Testis (tissue), 3 donors: ENCODE measurements around the gene OTUB1. TPM values are rescaled to one million over a fixed set of nuclear protein-coding genes. Genes with fewer than 3 reads are reported as not detected.

Experiments
- DNase-seq: peaks from one replicate; pipeline ENCODE4 v3.0.0-alpha.2; 2019
- H3K27ac ChIP-seq, 2 donors: fragments of 200-600 bp; sonication (generic); one replicate each; pipeline ENCODE4 v1.5.1; 2019
- H3K27me3 ChIP-seq: fragments of 200-600 bp; sonication (generic); one replicate; pipeline ENCODE4 v1.5.1; 2019
- H3K36me3 ChIP-seq: fragments of 200-600 bp; sonication (generic); one replicate; pipeline ENCODE4 v1.5.1; 2017; ENCODE audit warnings: low read depth; ENCODE audit errors: missing control alignments
- H3K4me1 ChIP-seq: fragments of 200-600 bp; sonication (generic); one replicate; pipeline ENCODE4 v1.5.1; 2019
- H3K4me3 ChIP-seq, 2 donors: fragments of 200-600 bp; sonication (generic); one replicate each; pipeline ENCODE4 v1.5.1; 2017 to 2019
- H3K9me3 ChIP-seq: fragments of 200-600 bp; sonication (generic); one replicate; pipeline ENCODE4 v1.5.1; 2017
- CTCF ChIP-seq, 3 experiments: fragments of 450-650 bp in 2 of 3; fragments of 200-600 bp in 1 of 3; sonication (generic) in 1 of 3; IDR thresholded peaks; one replicate each; pipeline ENCODE4 v1.5.1; 2016 to 2019; ENCODE audit warnings: antibody characterized with exemption in 3 of 3, mild to moderate bottlenecking in 2 of 3, moderate library complexity in 1 of 3
- POLR2A ChIP-seq: fragments of 450-650 bp; IDR thresholded peaks from one replicate; pipeline ENCODE4 v1.6.1; 2017; ENCODE audit warnings: antibody characterized with exemption, mild to moderate bottlenecking, moderate library complexity
- WGBS, 2 donors: methylation state at CpG; one replicate each; pipeline ENCODE4 v1.1.5; 2018; 5-methylcytosine and 5-hydroxymethylcytosine counted together
- intact Hi-C: fragments of 100-400 bp; cut with DNase I; formaldehyde crosslinking; loops from one replicate; pipeline ENCODE4 v1.15.1; 2023; ENCODE audit warnings: low total_unique reads
- polyA plus RNA-seq: library from polyadenylated mRNA; stranded (reverse); fragments of 350-450 nt; fragmentation: Illumina TruSeq; extraction: RNeasy Lipid Tissue Mini Kit (QIAGEN cat#74804); gene quantifications from one replicate; pipeline ENCODE4 v1.2.3, GENCODE V29; 2014; ENCODE audit warnings: low read depth, low replicate concordance; ENCODE audit not compliant: insufficient read depth
- total RNA-seq, 2 donors: library from RNA; depleted of rRNA; stranded (reverse); fragments of >200 nt; gene quantifications; one replicate each; pipeline ENCODE4 v1.2.3, GENCODE V29; 2016

The OTUB1 gene
- total and polyA plus RNA-seq, 3 donors from 2014 or later: 115 to 145 (median 121) TPM

- Histone ChIP-seq H3K27me3 (no peaks in the 10 kb centered on the region), H3K4me1 (peaks cover 5% of the 10 kb centered on the region), H3K9me3 (no peaks in the 10 kb centered on the region), H3K27ac (no peak overlapping the region), H3K4me3 (peak overlapping the region; percentile 43 to 61), H3K36me3 (no peaks in the 10 kb centered on the region)
- WGBS, 2 donors: 2% methylated on average over 61 of the region's 85 CpGs; no CpG with 5 or more reads in 1 of the 2 donors
- intact Hi-C loops: no loop called here
- no peak for TF ChIP-seq CTCF (IDR thresholded peaks at IDR 0.05)
- TF ChIP-seq POLR2A: no peak
- DNase-seq: no peak
These were observed 50.1 kb downstream of the OTUB1 start for GRCh38 chr11:64036087-64037026.

DNA sequence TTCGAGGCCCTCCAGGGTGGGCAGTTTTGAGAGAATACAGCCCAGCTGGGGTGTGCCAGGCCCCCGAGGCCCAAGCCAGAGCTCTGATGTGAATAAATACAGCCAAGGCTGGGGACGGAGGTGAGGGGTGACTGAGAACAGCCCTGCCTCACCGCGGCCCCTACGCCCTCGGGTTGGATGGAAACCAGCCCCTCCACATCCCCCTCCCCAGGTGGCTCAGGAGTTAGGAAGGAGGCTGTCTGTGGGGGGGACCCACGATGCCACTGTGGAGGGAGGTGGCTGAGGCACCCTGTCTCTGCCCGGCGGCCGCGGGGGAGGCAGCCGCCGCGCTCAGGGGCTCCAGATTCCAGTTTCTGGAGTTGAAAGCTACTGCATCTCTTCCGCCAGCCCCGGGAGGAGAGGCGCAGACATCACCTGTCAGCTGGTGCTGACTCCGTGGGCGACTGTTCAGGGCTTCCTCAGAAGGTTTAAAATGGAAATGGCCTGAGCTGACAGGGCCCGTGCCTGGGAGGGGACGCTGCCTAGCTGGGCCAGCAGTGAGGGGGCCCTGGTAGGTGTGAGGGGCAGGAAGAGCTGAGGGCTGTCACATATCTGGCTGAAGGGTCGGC lies 50.9 kb downstream of the OTUB1 start:
- TF ChIP-seq POLR2A: no peak
- no peak for TF ChIP-seq CTCF (IDR thresholded peaks at IDR 0.05)
- H3K4me3 ChIP-seq: peak overlapping the region in 1 of 2 donors; percentile 61
- H3K27ac ChIP-seq: no peak overlapping the region
- intact Hi-C loops: no loop called here
- H3K36me3 ChIP-seq: no peaks in the 10 kb centered on the region
- H3K27me3 ChIP-seq: no peaks in the 10 kb centered on the region
- peaks cover 5% of the 10 kb centered on the region for H3K4me1 ChIP-seq
- 30 to 49% methylated on average over 2 to 19 of the region's 23 CpGs for WGBS, 2 donors
- no peaks in the 10 kb centered on the region for H3K9me3 ChIP-seq
- no peak for DNase-seq

DNA sequence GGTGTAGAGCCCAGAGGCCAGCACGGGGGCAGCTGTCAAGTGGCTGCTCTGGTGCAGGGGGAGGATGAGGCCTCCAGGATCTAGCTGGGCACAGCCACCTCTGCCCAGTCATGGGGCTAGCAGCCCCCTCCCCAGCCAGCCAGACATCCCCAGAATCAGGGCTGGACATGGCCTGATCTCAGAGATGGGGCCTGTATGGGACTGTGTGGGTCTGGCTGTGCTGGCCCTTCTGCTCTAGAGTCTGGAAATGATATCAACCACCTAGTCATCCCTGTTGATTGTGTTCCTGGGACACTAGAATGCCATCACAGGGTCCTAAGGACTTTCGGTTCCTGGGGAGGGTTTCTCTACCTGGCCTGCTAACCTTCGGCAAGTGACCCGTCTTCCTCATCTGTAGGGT lies 52.3 kb downstream of the OTUB1 start:
- Histone ChIP-seq H3K4me1 (peaks cover 5% of the 10 kb centered on the region), H3K4me3 (no peak overlapping the region), H3K27ac (no peak overlapping the region), H3K9me3 (no peaks in the 10 kb centered on the region), H3K36me3 (no peaks in the 10 kb centered on the region), H3K27me3 (no peaks in the 10 kb centered on the region)
- TF ChIP-seq CTCF (IDR thresholded peaks at IDR 0.05): no peak
- no peak for TF ChIP-seq POLR2A
- WGBS, 2 donors: 96 to 98% methylated on average over 4 of the region's 4 CpGs
- DNase-seq: no peak
- intact Hi-C loops: no loop called here

DNA sequence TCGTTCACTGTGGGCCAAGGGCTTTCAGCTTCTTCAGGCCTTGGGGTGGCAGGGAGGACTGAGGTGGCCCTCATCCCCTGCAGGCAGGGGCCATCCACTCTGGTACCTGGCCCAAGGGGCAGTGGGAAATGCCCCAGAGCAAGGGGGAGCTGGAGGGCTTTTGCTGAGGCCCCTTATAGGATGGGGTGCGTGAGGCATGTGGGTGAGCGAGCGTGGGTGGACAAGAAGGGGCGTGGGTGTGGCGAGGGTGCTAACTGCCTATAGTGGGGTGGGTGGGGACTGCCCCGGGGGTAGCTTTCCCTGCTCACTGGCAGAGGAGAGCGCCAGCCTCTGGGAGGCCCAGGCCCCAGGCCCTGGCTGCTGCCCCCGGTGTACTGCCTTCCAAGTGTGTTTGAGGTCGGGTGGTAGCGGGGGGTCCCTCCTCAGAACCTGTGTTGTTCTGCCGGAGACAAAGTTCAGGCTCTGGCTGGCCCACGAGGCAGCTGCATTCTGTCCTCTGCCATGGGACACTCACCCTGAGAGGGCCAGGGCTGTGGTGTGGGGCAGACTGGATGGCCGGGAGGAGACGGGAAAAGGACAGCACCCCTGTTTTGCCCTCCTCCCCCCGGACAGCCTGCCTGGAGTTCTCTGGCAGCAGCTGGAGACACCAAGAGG lies 52.9 kb downstream of the OTUB1 start:
- WGBS, 2 donors: 84 to 89% methylated on average over 12 to 16 of the region's 16 CpGs
- TF ChIP-seq POLR2A: no peak
- no peak for TF ChIP-seq CTCF (IDR thresholded peaks at IDR 0.05)
- Histone ChIP-seq H3K4me1 (peaks cover 5% of the 10 kb centered on the region), H3K4me3 (no peak overlapping the region), H3K36me3 (no peaks in the 10 kb centered on the region), H3K9me3 (no peaks in the 10 kb centered on the region), H3K27ac (no peak overlapping the region), H3K27me3 (no peaks in the 10 kb centered on the region)
- intact Hi-C loops: no loop called here
- DNase-seq: no peak
